ENCODE measurements around the gene MYADML2.

MYADML2 gene

GRCh38 chr17:81983639-81984373, 36.8 kb upstream of the MYADML2 start:
- TF ChIP-seq GATA3 (IDR thresholded peaks at IDR 0.05; ENCODE audit: low read depth, low read length) (no peak), GATA2 (IDR thresholded peaks at IDR 0.05; ENCODE audit: low read depth, low read length) (no peak)

DNA sequence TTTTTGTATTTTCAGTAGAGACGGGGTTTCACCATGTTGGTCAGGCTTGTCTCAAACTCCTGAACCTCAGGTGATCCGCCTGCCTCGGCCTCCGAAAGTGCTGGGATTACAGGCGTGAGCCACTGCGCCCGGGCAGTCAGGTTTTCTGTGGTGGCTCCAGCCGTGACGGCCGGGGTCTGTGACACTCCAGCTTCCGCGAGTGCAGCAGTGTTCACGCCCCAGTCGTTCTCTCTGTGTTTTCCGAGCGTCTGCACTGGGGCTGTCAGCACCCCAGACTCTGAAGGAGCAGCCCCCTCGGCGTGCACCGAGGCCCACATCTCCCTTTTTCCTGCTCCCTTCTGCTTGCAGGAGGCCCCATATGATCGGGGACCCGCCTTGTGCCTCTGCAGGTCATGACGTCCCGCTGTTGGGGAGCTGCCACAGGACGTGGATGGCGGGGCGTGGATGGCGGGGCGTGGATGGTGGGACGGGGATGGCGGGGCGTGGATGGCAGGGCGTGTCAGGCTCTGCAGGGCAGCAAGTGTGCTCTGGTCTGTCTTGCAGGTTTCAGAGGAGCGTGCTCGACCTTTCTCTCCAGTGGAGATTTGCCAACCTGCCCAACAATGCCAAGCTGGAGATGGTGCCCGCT, 36.1 kb upstream of the MYADML2 start:
- TF ChIP-seq GATA3 (IDR thresholded peaks at IDR 0.05; ENCODE audit: low read depth, low read length) = no peak
- no peak for TF ChIP-seq GATA2 (IDR thresholded peaks at IDR 0.05; ENCODE audit: low read depth, low read length)

DNA sequence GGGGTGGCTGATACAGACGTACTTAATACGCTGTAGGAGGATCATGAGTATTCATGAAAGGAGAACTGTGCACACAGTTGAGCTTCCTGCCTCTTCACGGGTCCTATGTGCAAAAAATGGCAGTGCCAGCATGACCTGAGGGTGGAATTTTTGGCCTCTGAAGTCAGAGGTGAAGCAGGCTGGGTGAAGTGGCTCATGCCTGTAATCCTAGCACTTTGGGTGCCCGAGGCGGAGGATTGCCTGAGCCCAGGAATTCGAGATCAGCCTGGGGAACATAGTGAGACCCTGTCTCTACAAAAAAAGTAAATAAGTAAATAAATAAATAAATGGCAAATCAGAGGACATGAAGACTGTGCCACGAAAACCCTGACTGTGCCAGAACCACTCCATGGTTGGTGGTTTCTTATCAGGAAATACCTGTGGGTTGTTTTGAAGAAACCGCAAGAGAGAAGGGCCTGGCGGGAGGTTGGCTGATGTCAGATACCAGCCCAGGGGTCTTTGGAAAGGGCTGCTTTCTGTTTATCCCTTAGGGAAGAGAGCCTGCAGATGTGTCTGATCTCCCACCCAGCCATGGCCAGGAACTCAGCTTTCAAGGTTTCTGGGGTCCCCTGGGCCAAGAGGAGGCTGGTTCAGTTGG, 33.8 kb upstream of the MYADML2 start:
- no peak for TF ChIP-seq GATA2 (IDR thresholded peaks at IDR 0.05; ENCODE audit: low read depth, low read length)
- no peak for TF ChIP-seq GATA3 (IDR thresholded peaks at IDR 0.05; ENCODE audit: low read depth, low read length)

GRCh38 chr17:81980122-81980521, 33.1 kb upstream of the MYADML2 start:
- TF ChIP-seq GATA2 (IDR thresholded peaks at IDR 0.05; ENCODE audit: low read depth, low read length) (no peak), GATA3 (IDR thresholded peaks at IDR 0.05; ENCODE audit: low read depth, low read length) (no peak)

GRCh38 chr17:81978524-81979298, 31.7 kb upstream of the MYADML2 start:
- TF ChIP-seq GATA3 (IDR thresholded peaks at IDR 0.05; ENCODE audit: low read depth, low read length) = no peak
- TF ChIP-seq GATA2 (IDR thresholded peaks at IDR 0.05; ENCODE audit: low read depth, low read length) = no peak

DNA sequence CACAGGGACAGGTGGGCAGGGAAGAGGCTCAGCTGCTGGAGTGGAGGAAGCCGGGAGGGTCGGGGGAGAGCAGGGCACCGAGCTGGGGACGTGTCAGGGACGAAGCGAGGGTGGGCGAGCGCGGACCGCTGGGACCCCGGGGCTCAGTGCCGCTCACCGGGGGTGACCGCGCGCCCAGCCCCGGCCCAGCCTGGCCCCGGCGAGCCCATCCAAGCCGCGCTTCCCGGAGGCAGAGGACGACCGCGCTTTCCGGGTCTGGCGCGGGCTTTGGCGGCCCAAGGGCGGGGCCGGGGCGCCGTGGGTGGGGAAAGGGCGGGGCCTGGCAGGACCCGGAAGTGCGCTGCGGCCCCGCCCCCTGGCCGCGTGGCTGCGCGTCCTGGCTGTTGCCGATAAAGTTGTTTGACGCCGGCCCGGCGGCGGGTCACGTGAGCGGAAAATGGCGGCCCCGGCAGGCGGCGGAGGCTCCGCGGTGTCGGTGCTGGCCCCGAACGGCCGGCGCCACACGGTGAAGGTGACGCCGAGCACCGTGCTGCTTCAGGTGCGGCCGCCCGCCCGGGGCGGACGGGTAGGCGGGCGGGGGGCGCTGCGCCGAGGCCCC, 30.3 kb upstream of the MYADML2 start, which contains the start of gene ASPSCR1:
ASPSCR1 (plus strand) TSS at position 419 of the 598 bp plus-strand sequence; CDS start at position 437, 18 bp downstream.
- TF ChIP-seq GATA2 (IDR thresholded peaks at IDR 0.05; ENCODE audit: low read depth, low read length) = peak; percentile 32; the same call in 1 of the 2 replicates
- no peak for TF ChIP-seq GATA3 (IDR thresholded peaks at IDR 0.05; ENCODE audit: low read depth, low read length)

- TF ChIP-seq GATA2 (IDR thresholded peaks at IDR 0.05; ENCODE audit: low read depth, low read length) = no peak
Measured at GRCh38 chr17:81976332-81977210, 29.5 kb upstream of the MYADML2 start.

DNA sequence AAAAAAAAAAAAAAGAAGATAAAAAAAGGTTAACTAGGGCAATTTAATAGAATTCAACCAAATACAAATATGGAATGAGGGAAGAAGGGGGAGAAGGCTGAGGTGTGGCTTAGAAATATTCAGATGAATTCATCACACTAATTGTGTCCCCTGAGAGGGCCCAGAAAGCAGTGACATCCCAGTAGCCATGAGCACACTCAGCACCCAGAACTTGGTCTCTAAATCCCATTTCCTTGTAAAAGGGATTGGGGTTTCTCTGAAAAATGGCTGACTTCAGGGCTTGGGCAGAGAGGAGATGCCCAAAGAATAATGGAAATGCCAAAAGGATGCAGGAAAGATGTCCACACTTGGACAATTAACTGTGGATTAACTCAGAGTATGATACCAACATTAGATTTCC, 26.4 kb upstream of the MYADML2 start:
- TF ChIP-seq GATA3 (IDR thresholded peaks at IDR 0.05; ENCODE audit: low read depth, low read length) = no peak
- no peak for TF ChIP-seq GATA2 (IDR thresholded peaks at IDR 0.05; ENCODE audit: low read depth, low read length)

DNA sequence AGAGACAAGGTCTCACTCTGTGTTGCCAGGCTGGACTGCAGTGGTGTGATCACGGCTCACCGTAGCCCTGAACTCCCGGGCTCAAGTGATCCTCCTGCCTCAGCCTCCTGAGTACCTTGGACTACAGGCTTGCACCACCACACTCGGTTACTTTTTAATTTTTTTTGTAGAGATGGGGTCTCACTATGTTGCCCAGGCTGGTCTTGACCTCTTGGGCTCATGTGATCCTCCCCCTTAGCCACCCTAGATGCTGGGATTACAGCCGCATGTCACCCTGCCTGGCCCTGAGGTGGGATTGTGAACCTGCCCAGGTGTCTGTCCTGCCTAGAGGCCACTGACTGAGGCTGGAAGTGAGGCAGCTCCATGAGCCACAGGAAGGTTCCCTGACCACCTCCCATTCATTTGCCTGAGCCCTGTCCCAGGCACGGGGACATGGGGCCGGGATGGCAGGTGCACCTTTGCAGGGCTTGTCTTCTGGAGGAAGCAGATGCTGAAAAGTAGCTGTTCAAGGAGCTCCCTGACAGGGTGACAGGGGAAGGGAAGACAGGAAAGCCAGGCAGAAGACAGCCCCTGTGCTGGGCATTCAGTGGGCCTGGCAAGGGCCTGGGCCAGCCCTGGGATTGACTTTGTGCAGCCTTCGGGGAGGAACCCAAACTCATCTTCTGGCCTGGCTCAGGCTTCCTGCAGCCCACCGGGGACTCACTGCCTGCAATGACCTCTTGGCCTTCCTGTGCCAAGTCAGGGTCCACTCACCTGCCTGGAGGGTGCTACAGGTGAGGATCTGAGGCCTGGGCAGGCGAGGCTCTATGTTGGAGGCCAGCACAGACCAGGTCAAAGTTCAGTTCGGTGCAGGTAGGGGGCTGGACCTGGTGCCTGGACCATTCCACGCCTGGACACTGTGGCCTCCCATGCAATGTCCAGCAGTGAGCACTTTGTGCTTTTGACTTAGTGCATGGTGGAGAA, 22.1 kb upstream of the MYADML2 start:
- no peak for TF ChIP-seq GATA3 (IDR thresholded peaks at IDR 0.05; ENCODE audit: low read depth, low read length)
- TF ChIP-seq GATA2 (IDR thresholded peaks at IDR 0.05; ENCODE audit: low read depth, low read length) = no peak

- TF ChIP-seq GATA3 (IDR thresholded peaks at IDR 0.05; ENCODE audit: low read depth, low read length) (no peak), GATA2 (IDR thresholded peaks at IDR 0.05; ENCODE audit: low read depth, low read length) (no peak)
Measured at GRCh38 chr17:81968396-81968745, 21.3 kb upstream of the MYADML2 start.

DNA sequence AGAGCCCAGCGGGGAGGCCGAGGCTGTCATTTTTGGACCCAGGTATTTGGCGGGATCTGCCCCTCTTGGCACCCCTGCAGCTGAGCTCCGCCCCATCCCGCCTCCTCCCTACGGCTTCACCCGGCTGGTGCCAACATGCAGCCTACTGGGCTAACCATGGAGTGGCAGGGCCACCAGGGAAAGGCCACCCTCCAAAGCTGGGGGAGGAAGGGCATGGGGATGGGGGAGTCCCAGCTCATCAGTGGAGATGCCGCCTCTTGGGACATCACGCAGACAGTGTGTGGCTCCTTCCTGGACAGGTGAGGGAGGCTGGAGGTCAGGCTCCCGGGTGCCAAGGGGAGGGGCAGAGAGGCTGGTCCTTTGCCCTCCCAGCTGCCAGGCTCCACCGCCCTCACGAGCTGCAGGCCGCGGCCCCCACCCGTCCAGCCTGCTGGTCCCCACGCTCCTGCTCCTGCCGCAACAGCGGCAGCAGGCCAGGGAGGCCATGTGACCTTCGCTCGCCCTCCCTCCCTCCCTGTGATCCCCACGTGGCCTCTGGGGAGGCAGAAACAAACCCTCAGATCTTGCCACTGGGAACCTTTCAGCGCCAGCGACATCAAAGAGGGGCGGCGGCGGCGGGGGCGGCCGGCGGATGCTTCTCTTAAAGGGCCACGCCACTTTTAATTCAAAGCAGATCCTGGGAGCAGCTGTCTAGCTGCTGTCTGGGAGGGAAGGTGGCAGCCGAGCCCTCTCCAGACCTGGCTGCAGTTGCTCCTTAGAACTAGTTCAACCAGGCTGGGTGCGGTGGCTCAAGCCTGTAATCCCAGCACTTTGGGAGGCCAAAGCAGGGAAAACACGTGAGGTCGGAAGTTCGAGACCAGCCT, 20.7 kb upstream of the MYADML2 start:
- TF ChIP-seq GATA2 (IDR thresholded peaks at IDR 0.05; ENCODE audit: low read depth, low read length) (no peak), GATA3 (IDR thresholded peaks at IDR 0.05; ENCODE audit: low read depth, low read length) (no peak)

Measured in SH-SY5Y (cell line).